Measurements from ENCODE around the gene TMTC2.

- TF ChIP-seq CTCF (IDR thresholded peaks at IDR 0.05; ENCODE audit: extremely low read depth in 1 of 2, insufficient read depth in 1 of 2, low read depth in 1 of 2, low read length in 2 of 2) (no peak), EZH2 (IDR thresholded peaks at IDR 0.05; ENCODE audit: borderline replicate concordance, low read depth, low read length, severe bottlenecking) (no peak), POLR2A (IDR thresholded peaks at IDR 0.05; ENCODE audit: low read depth, low read length) (no peak), FOS (IDR thresholded peaks at IDR 0.05; ENCODE audit: borderline replicate concordance, insufficient read depth, low read length) (no peak), POLR2AphosphoS5 (IDR thresholded peaks at IDR 0.05; ENCODE audit: insufficient read depth, low read depth, low read length) (no peak), MAX (IDR thresholded peaks at IDR 0.05; ENCODE audit: insufficient read depth, insufficient read length) (no peak), GATA2 (IDR thresholded peaks at IDR 0.05; ENCODE audit: insufficient read depth, insufficient read length, low read depth, low read length) (no peak), MYC (IDR thresholded peaks at IDR 0.05; ENCODE audit: low read depth, low read length) (no peak)
These were observed 130.7 kb downstream of the TMTC2 start for GRCh38 chr12:82817368-82817767.
